GM12878 (cell line): ENCODE measurements around the gene TSPAN5. TPM values are rescaled to one million over a fixed set of nuclear protein-coding genes. Genes with fewer than 3 reads are reported as not detected.

Experiments
- ATAC-seq: fragments of 200-7000 bp; cut with Tn5 transposase; 3 replicates; pipeline ENCODE4 v1.9.1; 2020; ENCODE audit warnings: mild to moderate bottlenecking, moderate library complexity
- BruUV-seq: library from RNA; stranded (reverse); fragments of 400-500 nt; replicated peaks from 2 replicates; lab custom pipeline; 2021; lab: Mats Ljungman, UMichigan
- CTCF ChIA-PET: fragments of 300-600 bp; sonication (Branson Sonifier 250); formaldehyde crosslinking; extraction: SDS; loops from one replicate; lab custom pipeline; 2021; ENCODE audit warnings: inconsistent platforms; lab: Yijun Ruan, JAX
- POLR2A ChIA-PET: fragments of 350-600 bp; formaldehyde crosslinking; extraction: SDS; loops from one replicate; lab custom pipeline; 2021; ENCODE audit warnings: inconsistent platforms; lab: Charles Lee
- RAD21 ChIA-PET: fragments of 300-600 bp; sonication (Branson Sonifier 250); formaldehyde crosslinking; loops from one replicate; lab custom pipeline; 2023; ENCODE audit warnings: antibody characterized with exemption; ENCODE audit not compliant: unreplicated experiment; lab: Charles Lee
- SMC1A ChIA-PET: fragments of 300-600 bp; sonication (Branson Sonifier 250); formaldehyde crosslinking; loops from one replicate; lab custom pipeline; 2023; ENCODE audit not compliant: unreplicated experiment, uncharacterized antibody; lab: Charles Lee
- DNase-seq: peaks from one replicate; pipeline ENCODE4 v3.0.0-alpha.2; 2011; ENCODE audit warnings: low read depth, low spot score
- FAIRE-seq: peaks from 3 replicates; lab custom pipeline; 2011; peaks lifted over from hg19 to GRCh38; lab: Jason Lieb, UNC
- H2AFZ ChIP-seq: 2 replicates; pipeline ENCODE4 v1.6.0; 2011; ENCODE audit warnings: low read depth, low read length, control low read depth; ENCODE audit not compliant: control insufficient read depth
- H3K27ac ChIP-seq: 2 replicates; pipeline ENCODE4 v1.5.1; 2011; ENCODE audit warnings: control low read depth; ENCODE audit not compliant: control insufficient read depth, insufficient read depth
- H3K27me3 ChIP-seq, 2 experiments: replicated peaks in 1 of 2; 2 replicates each; pipeline versions ENCODE4 v1.6.0 to v1.6.1; 2011; ENCODE audit warnings: low read length in 1 of 2; ENCODE audit not compliant: control insufficient read depth in 2 of 2, insufficient read depth in 2 of 2
- H3K36me3 ChIP-seq, 2 experiments: 2 replicates each; pipeline ENCODE4 v1.5.1; 2011; ENCODE audit warnings: low read length in 1 of 2; ENCODE audit not compliant: control insufficient read depth in 2 of 2, insufficient read depth in 2 of 2
- H3K4me1 ChIP-seq: 2 replicates; pipeline ENCODE4 v1.6.1; 2011; ENCODE audit warnings: mild to moderate bottlenecking, low read length, moderate library complexity, mixed read lengths; ENCODE audit not compliant: control insufficient read depth, insufficient read depth
- H3K4me2 ChIP-seq: 2 replicates; pipeline ENCODE4 v1.6.0; 2011; ENCODE audit warnings: control low read depth; ENCODE audit not compliant: control insufficient read depth, insufficient read depth
- H3K4me3 ChIP-seq: fragments of 200-600 bp; sonication (generic); 2 replicates; pipeline ENCODE4 v1.5.1; 2016
- H3K79me2 ChIP-seq: 2 replicates; pipeline ENCODE4 v1.6.0; 2011; ENCODE audit warnings: low read length; ENCODE audit not compliant: control insufficient read depth, insufficient read depth
- H3K9ac ChIP-seq: 2 replicates; pipeline ENCODE4 v1.8.0; 2011; ENCODE audit warnings: low read length, control low read depth, mixed read lengths; ENCODE audit not compliant: control insufficient read depth, insufficient read depth
- H3K9me3 ChIP-seq: replicated peaks from 3 replicates; pipeline ENCODE4 v1.5.1; 2011; ENCODE audit warnings: mild to moderate bottlenecking, low read length; ENCODE audit not compliant: control insufficient read depth, insufficient read depth
- H4K20me1 ChIP-seq: 2 replicates; pipeline ENCODE4 v1.6.0; 2011; ENCODE audit not compliant: control insufficient read depth, insufficient read depth
- CBX5 ChIP-seq: sonication (generic); IDR thresholded peaks from 2 replicates; pipeline ENCODE4 v1.6.1; 2016; ENCODE audit warnings: low read depth, moderate library complexity, mild to moderate bottlenecking, inconsistent platforms
- IKZF1 ChIP-seq: fragments of 450-650 bp; conservative IDR thresholded peaks from 2 replicates; pipeline ENCODE4 v1.6.1; 2017; ENCODE audit warnings: antibody characterized with exemption, mild to moderate bottlenecking
- IKZF2 ChIP-seq, 2 experiments: fragments of 450-650 bp; IDR thresholded peaks; 2 replicates each; pipeline ENCODE4 v1.6.1; 2017; ENCODE audit warnings: mild to moderate bottlenecking in 2 of 2, moderate library complexity in 2 of 2
- NR2F1 ChIP-seq: fragments of 450-650 bp; conservative IDR thresholded peaks from 2 replicates; pipeline ENCODE4 v1.6.1; 2017; ENCODE audit warnings: mild to moderate bottlenecking
- NRF1 ChIP-seq: conservative IDR thresholded peaks from 2 replicates; pipeline ENCODE4 v1.6.1; 2011; ENCODE audit warnings: mild to moderate bottlenecking, low read depth, low read length, improper control_type of control experiment
- POU2F2 ChIP-seq: IDR thresholded peaks from 3 replicates; pipeline ENCODE4 v1.6.1; 2011; ENCODE audit warnings: low read depth, mild to moderate bottlenecking, low read length, borderline replicate concordance
- RAD21 ChIP-seq: IDR thresholded peaks from 2 replicates; pipeline ENCODE4 v1.6.1; 2011; ENCODE audit warnings: mild to moderate bottlenecking, low read depth, low read length, moderate library complexity; ENCODE audit not compliant: insufficient read depth
- SMARCA5 ChIP-seq: fragments of 450-650 bp; IDR thresholded peaks from 2 replicates; pipeline ENCODE4 v1.6.1; 2017; ENCODE audit warnings: mild to moderate bottlenecking
- WGBS: methylation state at CpG from one replicate; pipeline ENCODE4 v1.1.6; 2016; ENCODE audit warnings: low lambda C conversion rate; ENCODE audit not compliant: insufficient replicate concordance, insufficient coverage; ENCODE audit errors: missing lambda C conversion rate; 5-methylcytosine and 5-hydroxymethylcytosine counted together
- in situ Hi-C: fragments of 300-500 bp; cut with MboI; formaldehyde crosslinking; loops from 9 replicates; pipeline ENCODE4 v1.14.3; 2018; ENCODE audit warnings: mixed read lengths
- intact Hi-C: fragments of 100-400 bp; cut with micrococcal nuclease; formaldehyde crosslinking; loops from one replicate; pipeline ENCODE4 v1.14.2; 2022; ENCODE audit not compliant: unreplicated experiment
- polyA plus RNA-seq, 11 experiments: library from polyadenylated mRNA; depleted of rRNA in 4 of 11; unstranded in 6 of 11; stranded (reverse) in 5 of 11; fragments of >200 nt; fragmentation: Nextera tagmentation in 4 of 11; fragmentation: Illumina TruSeq in 1 of 11; extraction: Ambion mirVana in 4 of 11; extraction: Trizol in 1 of 11; gene quantifications; 1 replicate in 1 of 11; 2 replicates in 10 of 11; pipeline versions ENCODE4 v1.2.1 to v1.2.3, GENCODE V29; 2011 to 2016; ENCODE audit warnings: inconsistent platforms in 2 of 11, missing spikeins in 2 of 11, low read depth in 1 of 11
- total RNA-seq, 4 experiments: library from RNA; depleted of rRNA in 3 of 4; stranded (reverse); fragments of >200 nt in 3 of 4; fragmentation: Illumina TruSeq in 1 of 4; extraction: Trizol in 1 of 4; gene quantifications; 2 replicates each; pipeline versions ENCODE4 v1.2.1 to v1.2.3, GENCODE V29; 2013 to 2021
- TF ChIP-seq, protein P1 (sequence below), 3 experiments: IDR thresholded peaks in 2 of 3; conservative IDR thresholded peaks in 1 of 3; 2 replicates each; pipeline ENCODE4 v1.5.1; 2011; ENCODE audit warnings: low read depth in 3 of 3, low read length in 3 of 3, mild to moderate bottlenecking in 3 of 3, control low read depth in 2 of 3, moderate library complexity in 2 of 3, inconsistent platforms in 1 of 3, mixed read lengths in 1 of 3; ENCODE audit not compliant: control insufficient read depth in 2 of 3, insufficient read depth in 1 of 3; ENCODE audit errors: extremely low read depth in 1 of 3
- TF ChIP-seq, protein P2 (sequence below): fragments of 450-650 bp; IDR thresholded peaks from 2 replicates; pipeline ENCODE4 v1.6.1; 2018; ENCODE audit warnings: borderline replicate concordance, mild to moderate bottlenecking; ENCODE audit not compliant: partially characterized antibody

Gene TSPAN5
- total and polyA plus RNA-seq, 10 of the 15 experiments (the other 5 are each of a cell fraction or from before 2014, with no cell fraction given), result 0.09 to 8.2 (median 0.27) TPM

- Histone ChIP-seq H3K4me3 (no peak overlapping the region), H3K9ac (no peak overlapping the region), H3K4me1 (no peaks in the 10 kb centered on the region), H3K79me2 (no peaks in the 10 kb centered on the region), H4K20me1 (no peaks in the 10 kb centered on the region)
- ChIA-PET CTCF (interaction anchor here (0.7 to 3.3 kb wide), 30 partner anchors 7 to 994 kb away, joined by 3 to 25 read pairs (median 7); partner anchors contain the start of gene METAP1), SMC1A (interaction anchor here (0.5 to 3.4 kb wide), 14 partner anchors 10 to 936 kb away, joined by 3 to 37 read pairs (median 5); no protein-coding TSS in a partner anchor)
- no peak for DNase-seq
- in situ Hi-C loops, result loop anchor here (25.0 kb wide), 1 partner anchor 944 kb away; no protein-coding TSS in a partner anchor
- FAIRE-seq, result no peak
- no peak for TF ChIP-seq NR2F1
- TF ChIP-seq, all 136 proteins: peak for 0
- ATAC-seq, result no peak
- no peak overlapping the region for H3K4me2 ChIP-seq
- 48% methylated on average over 6 of the region's 6 CpGs for WGBS
- ChIA-PET RAD21 (interaction anchor here (1.0 to 2.6 kb wide), 15 partner anchors 10 to 937 kb away, joined by 3 to 17 read pairs (median 5); partner anchors contain the start of gene METAP1), POLR2A (interaction anchor here (1.2 kb wide), 1 partner anchor 15 kb away, joined by 3 read pairs; no protein-coding TSS in a partner anchor)
- intact Hi-C loops, result loop anchor here (5.0 kb wide), 2 partner anchors 316 to 359 kb away; no protein-coding TSS in a partner anchor
- H3K27ac ChIP-seq, result no peak overlapping the region
- H3K36me3 ChIP-seq, result no peaks in the 10 kb centered on the region
- no TSS peak for BruUV-seq
- H3K9me3 ChIP-seq, result no peaks in the 10 kb centered on the region
- H3K27me3 ChIP-seq, result peaks cover 0 to 2% of the 10 kb centered on the region in 2 experiments; a peak in 1 of 4 replicates
- no peak overlapping the region for H2AFZ ChIP-seq
Observed at GRCh38 chr4:98468709-98469108, 189.7 kb downstream of the TSPAN5 start.

GRCh38 chr4:98467627-98468072 lies 190.8 kb downstream of the TSPAN5 start:
- peak; percentile 88 for FAIRE-seq
- in situ Hi-C loops, result loop anchor here (25.0 kb wide), 1 partner anchor 945 kb away; no protein-coding TSS in a partner anchor
- TF ChIP-seq SMARCA5 (peak; percentile 88), CBX5 (peak; percentile 67; the same call in 1 of the 2 replicates), IKZF2 (IDR thresholded peaks at IDR 0.05) (peak; percentile 18 to 29; a peak in 2 of 4 replicates), IKZF1 (0 out of 2 replicates have a peak, but pooled peaks have one; percentile 34), RAD21 (peak; percentile 95), POU2F2 (peak; percentile 44; the same call in 1 of the 3 replicates), NRF1 (no peak)
- TF ChIP-seq, protein P1, sequence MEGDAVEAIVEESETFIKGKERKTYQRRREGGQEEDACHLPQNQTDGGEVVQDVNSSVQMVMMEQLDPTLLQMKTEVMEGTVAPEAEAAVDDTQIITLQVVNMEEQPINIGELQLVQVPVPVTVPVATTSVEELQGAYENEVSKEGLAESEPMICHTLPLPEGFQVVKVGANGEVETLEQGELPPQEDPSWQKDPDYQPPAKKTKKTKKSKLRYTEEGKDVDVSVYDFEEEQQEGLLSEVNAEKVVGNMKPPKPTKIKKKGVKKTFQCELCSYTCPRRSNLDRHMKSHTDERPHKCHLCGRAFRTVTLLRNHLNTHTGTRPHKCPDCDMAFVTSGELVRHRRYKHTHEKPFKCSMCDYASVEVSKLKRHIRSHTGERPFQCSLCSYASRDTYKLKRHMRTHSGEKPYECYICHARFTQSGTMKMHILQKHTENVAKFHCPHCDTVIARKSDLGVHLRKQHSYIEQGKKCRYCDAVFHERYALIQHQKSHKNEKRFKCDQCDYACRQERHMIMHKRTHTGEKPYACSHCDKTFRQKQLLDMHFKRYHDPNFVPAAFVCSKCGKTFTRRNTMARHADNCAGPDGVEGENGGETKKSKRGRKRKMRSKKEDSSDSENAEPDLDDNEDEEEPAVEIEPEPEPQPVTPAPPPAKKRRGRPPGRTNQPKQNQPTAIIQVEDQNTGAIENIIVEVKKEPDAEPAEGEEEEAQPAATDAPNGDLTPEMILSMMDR (IDR thresholded peaks at IDR 0.05 in 2 of 3, conservative IDR thresholded peaks at IDR 0.05 in 1 of 3; ENCODE audit: control insufficient read depth in 2 of 3, extremely low read depth in 1 of 3, insufficient read depth in 1 of 3, low read depth in 3 of 3, low read length in 3 of 3), result peak; percentile 74 to 90 (median 76)
- TF ChIP-seq, protein P2, sequence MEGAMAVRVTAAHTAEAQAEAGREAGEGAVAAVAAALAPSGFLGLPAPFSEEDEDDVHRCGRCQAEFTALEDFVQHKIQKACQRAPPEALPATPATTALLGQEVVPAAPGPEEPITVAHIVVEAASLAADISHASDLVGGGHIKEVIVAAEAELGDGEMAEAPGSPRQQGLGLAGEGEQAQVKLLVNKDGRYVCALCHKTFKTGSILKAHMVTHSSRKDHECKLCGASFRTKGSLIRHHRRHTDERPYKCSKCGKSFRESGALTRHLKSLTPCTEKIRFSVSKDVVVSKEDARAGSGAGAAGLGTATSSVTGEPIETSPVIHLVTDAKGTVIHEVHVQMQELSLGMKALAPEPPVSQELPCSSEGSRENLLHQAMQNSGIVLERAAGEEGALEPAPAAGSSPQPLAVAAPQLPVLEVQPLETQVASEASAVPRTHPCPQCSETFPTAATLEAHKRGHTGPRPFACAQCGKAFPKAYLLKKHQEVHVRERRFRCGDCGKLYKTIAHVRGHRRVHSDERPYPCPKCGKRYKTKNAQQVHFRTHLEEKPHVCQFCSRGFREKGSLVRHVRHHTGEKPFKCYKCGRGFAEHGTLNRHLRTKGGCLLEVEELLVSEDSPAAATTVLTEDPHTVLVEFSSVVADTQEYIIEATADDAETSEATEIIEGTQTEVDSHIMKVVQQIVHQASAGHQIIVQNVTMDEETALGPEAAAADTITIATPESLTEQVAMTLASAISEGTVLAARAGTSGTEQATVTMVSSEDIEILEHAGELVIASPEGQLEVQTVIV, result no peak

More at GRCh38 chr4:98467627-98468072, 190.8 kb downstream of the TSPAN5 start:
- peak overlapping the region; percentile 61; the same call in 1 of the 2 replicates for H3K4me2 ChIP-seq
- no peaks in the 10 kb centered on the region for H3K36me3 ChIP-seq
- H2AFZ ChIP-seq, result peak overlapping the region; percentile 42
- ChIA-PET RAD21 (interaction anchor here (0.6 to 2.6 kb wide), 42 partner anchors 8 to 996 kb away, joined by 3 to 17 read pairs (median 4); partner anchors contain the start of genes METAP1 and TSPAN5), CTCF (interaction anchor here (0.6 to 3.3 kb wide), 61 partner anchors 8 to 995 kb away, joined by 3 to 25 read pairs (median 5); partner anchors contain the start of genes EIF4E, METAP1 and STPG2), POLR2A (interaction anchor here (1.0 to 1.1 kb wide), 2 partner anchors 17 to 172 kb away, joined by 4 to 6 read pairs; no protein-coding TSS in a partner anchor), SMC1A (interaction anchor here (0.5 to 3.4 kb wide), 51 partner anchors 11 to 994 kb away, joined by 3 to 37 read pairs (median 4); partner anchors contain the start of gene EIF4E)
- BruUV-seq, result no TSS peak
- ATAC-seq, result peak; percentile 98
- no peaks in the 10 kb centered on the region for H4K20me1 ChIP-seq
- H3K9me3 ChIP-seq, result no peaks in the 10 kb centered on the region
- no peak for DNase-seq
- no peak overlapping the region for H3K4me3 ChIP-seq
- peaks cover 0 to 2% of the 10 kb centered on the region in 2 experiments; a peak in 1 of 4 replicates for H3K27me3 ChIP-seq
- WGBS, result 3% methylated on average over 20 of the region's 20 CpGs
- H3K4me1 ChIP-seq, result no peaks in the 10 kb centered on the region
- no peak overlapping the region for H3K27ac ChIP-seq
- intact Hi-C loops, result loop anchor here (2.0 to 5.0 kb wide), 4 partner anchors 315 to 937 kb away; no protein-coding TSS in a partner anchor
- no peaks in the 10 kb centered on the region for H3K79me2 ChIP-seq
- no peak overlapping the region for H3K9ac ChIP-seq
